ENCODE results near the gene BATF. TPM values are rescaled to one million over a fixed set of nuclear protein-coding genes. Genes with fewer than 3 reads are reported as not detected.

Gene BATF
- polyA plus RNA-seq, 1 of the 3 experiments (the other 2 are of a cell fraction): not detected

GRCh38 chr14:75551021-75551420 lies 28.8 kb downstream of the BATF start (continued):
- TF ChIP-seq YY1 (IDR thresholded peaks at IDR 0.05; ENCODE audit: low read depth) (no peak), MEF2A (IDR thresholded peaks at IDR 0.05; ENCODE audit: borderline replicate concordance, low read depth) (no peak), REST (IDR thresholded peaks at IDR 0.05; ENCODE audit: low read depth, low read length) (no peak)

- CTCF ChIA-PET: interaction anchor here (0.7 to 5.2 kb wide), 9 partner anchors 7 to 535 kb away, joined by 3 to 31 read pairs (median 4); no protein-coding TSS in a partner anchor
- H3K36me3 ChIP-seq (replicated peaks in 1 of 2; ENCODE audit: control insufficient read depth in 1 of 2, insufficient read depth in 2 of 2, low read length in 1 of 2): no peaks in the 10 kb centered on the region
- no peak for DNase-seq
- TF ChIP-seq TAF1 (IDR thresholded peaks at IDR 0.05; ENCODE audit: borderline replicate concordance, low read depth, low read length) (no peak), POLR2AphosphoS5 (IDR thresholded peaks at IDR 0.05; ENCODE audit: low read depth, low read length) (no peak), FOXJ3 (CRISPR knock-in tag; IDR thresholded peaks at IDR 0.05) (no peak), CHD2 (IDR thresholded peaks at IDR 0.05; ENCODE audit: low read length, partially characterized antibody) (no peak), RXRA (IDR thresholded peaks at IDR 0.05; ENCODE audit: borderline replicate concordance, low read depth) (no peak)
- POLR2A ChIA-PET: no interaction called here
- H3K9me3 ChIP-seq: no peaks in the 10 kb centered on the region
- no peaks in the 10 kb centered on the region for H3K9me2 ChIP-seq
- H3K4me1 ChIP-seq (ENCODE audit: control insufficient read depth in 1 of 2, insufficient read depth in 2 of 2, low read depth in 1 of 2, low read length in 1 of 2): peaks cover 0 to 8% of the 10 kb centered on the region in 2 experiments; a peak in 2 of 4 replicates
- WGBS (ENCODE audit: low lambda C conversion rate): 81% methylated on average over 6 of the region's 6 CpGs
- no peaks in the 10 kb centered on the region; the same call in 1 of the 2 replicates for H3K27me3 ChIP-seq (ENCODE audit: insufficient read depth)
- H3K27ac ChIP-seq (ENCODE audit: low read depth in 2 of 2, low read length in 1 of 2): peak overlapping the region in 1 of 2 experiments; percentile 14; a peak in 1 of 4 replicates
- H3K4me2 ChIP-seq: no peak overlapping the region
- H3K4me3 ChIP-seq (ENCODE audit: low read depth in 2 of 2, low read length in 1 of 2): no peak overlapping the region
- no peak overlapping the region for H3K9ac ChIP-seq
- no peak overlapping the region for H2AFZ ChIP-seq (ENCODE audit: low read depth)
- no peaks in the 10 kb centered on the region for H3K79me2 ChIP-seq (ENCODE audit: insufficient read depth)
- no peaks in the 10 kb centered on the region for H3F3A ChIP-seq (replicated peaks; ENCODE audit: insufficient read depth)
- no peaks in the 10 kb centered on the region for H4K20me1 ChIP-seq (ENCODE audit: insufficient read depth)
These were observed 30.9 kb downstream of the BATF start for GRCh38 chr14:75553157-75553556.

- H3K36me3 ChIP-seq (replicated peaks in 1 of 2; ENCODE audit: control insufficient read depth in 1 of 2, insufficient read depth in 2 of 2, low read length in 1 of 2): no peaks in the 10 kb centered on the region
- TF ChIP-seq TEAD4 (IDR thresholded peaks at IDR 0.05; ENCODE audit: borderline replicate concordance, insufficient read depth) (no peak), TCF12 (IDR thresholded peaks at IDR 0.05) (peak; percentile 5; the same call in 1 of the 2 replicates), FOXJ3 (CRISPR knock-in tag; IDR thresholded peaks at IDR 0.05) (peak; percentile 65; the same call in 1 of the 2 replicates), RAD21 (IDR thresholded peaks at IDR 0.05; ENCODE audit: low read length) (no peak), GATA2 (CRISPR knock-in tag; IDR thresholded peaks at IDR 0.05) (peak; percentile 87), RFX5 (IDR thresholded peaks at IDR 0.05; ENCODE audit: low read length) (no peak), EP300 (IDR thresholded peaks at IDR 0.05; ENCODE audit: borderline replicate concordance in 1 of 2, low read depth in 1 of 2, low read length in 1 of 2) (peak in 1 of 2 experiments; percentile 77; a peak in 2 of 4 replicates), PBX3 (IDR thresholded peaks at IDR 0.05) (no peak)
- CTCF ChIA-PET: interaction anchor here (0.7 to 2.3 kb wide), 5 partner anchors 9 to 536 kb away, joined by 3 to 16 read pairs (median 4); no protein-coding TSS in a partner anchor
- H3K79me2 ChIP-seq (ENCODE audit: insufficient read depth): no peaks in the 10 kb centered on the region
- H3K4me1 ChIP-seq (ENCODE audit: control insufficient read depth in 1 of 2, insufficient read depth in 2 of 2, low read depth in 1 of 2, low read length in 1 of 2): peaks cover 0 to 8% of the 10 kb centered on the region in 2 experiments; a peak in 2 of 4 replicates
- no peaks in the 10 kb centered on the region for H4K20me1 ChIP-seq (ENCODE audit: insufficient read depth)
- no peaks in the 10 kb centered on the region for H3K9me2 ChIP-seq
- no peaks in the 10 kb centered on the region for H3K9me3 ChIP-seq
- WGBS (ENCODE audit: low lambda C conversion rate): 16% methylated on average over 4 of the region's 4 CpGs
- no peaks in the 10 kb centered on the region for H3F3A ChIP-seq (replicated peaks; ENCODE audit: insufficient read depth)
- POLR2A ChIA-PET: interaction anchor here (0.7 kb wide), 1 partner anchor 11 kb away, joined by 3 read pairs; no protein-coding TSS in a partner anchor
- H3K27ac ChIP-seq (ENCODE audit: low read depth in 2 of 2, low read length in 1 of 2): peak overlapping the region in 1 of 2 experiments; percentile 80; a peak in 2 of 4 replicates
- no peak for DNase-seq
- no peak overlapping the region for H3K4me3 ChIP-seq (ENCODE audit: low read depth in 2 of 2, low read length in 1 of 2)
- no peak overlapping the region for H3K4me2 ChIP-seq
- no peak overlapping the region for H2AFZ ChIP-seq (ENCODE audit: low read depth)
- no peak overlapping the region for H3K9ac ChIP-seq
- no peaks in the 10 kb centered on the region; the same call in 1 of the 2 replicates for H3K27me3 ChIP-seq (ENCODE audit: insufficient read depth)
These were observed 31.6 kb downstream of the BATF start for GRCh38 chr14:75553761-75554364.
